ENCODE results near the gene VPS35.

The VPS35 gene

GRCh38 chr16:46717692-46718091 lies 28.7 kb upstream of the VPS35 start:
- DNase-seq: no peak
- TF ChIP-seq, protein P1, sequence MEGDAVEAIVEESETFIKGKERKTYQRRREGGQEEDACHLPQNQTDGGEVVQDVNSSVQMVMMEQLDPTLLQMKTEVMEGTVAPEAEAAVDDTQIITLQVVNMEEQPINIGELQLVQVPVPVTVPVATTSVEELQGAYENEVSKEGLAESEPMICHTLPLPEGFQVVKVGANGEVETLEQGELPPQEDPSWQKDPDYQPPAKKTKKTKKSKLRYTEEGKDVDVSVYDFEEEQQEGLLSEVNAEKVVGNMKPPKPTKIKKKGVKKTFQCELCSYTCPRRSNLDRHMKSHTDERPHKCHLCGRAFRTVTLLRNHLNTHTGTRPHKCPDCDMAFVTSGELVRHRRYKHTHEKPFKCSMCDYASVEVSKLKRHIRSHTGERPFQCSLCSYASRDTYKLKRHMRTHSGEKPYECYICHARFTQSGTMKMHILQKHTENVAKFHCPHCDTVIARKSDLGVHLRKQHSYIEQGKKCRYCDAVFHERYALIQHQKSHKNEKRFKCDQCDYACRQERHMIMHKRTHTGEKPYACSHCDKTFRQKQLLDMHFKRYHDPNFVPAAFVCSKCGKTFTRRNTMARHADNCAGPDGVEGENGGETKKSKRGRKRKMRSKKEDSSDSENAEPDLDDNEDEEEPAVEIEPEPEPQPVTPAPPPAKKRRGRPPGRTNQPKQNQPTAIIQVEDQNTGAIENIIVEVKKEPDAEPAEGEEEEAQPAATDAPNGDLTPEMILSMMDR (IDR thresholded peaks at IDR 0.05): no peak
- Histone ChIP-seq H3K9me3 (no peaks in the 10 kb centered on the region), H3K4me1 (no peaks in the 10 kb centered on the region), H3K27ac (no peak overlapping the region), H3K27me3 (no peaks in the 10 kb centered on the region), H3K36me3 (no peaks in the 10 kb centered on the region), H3K4me3 (no peak overlapping the region)
- intact Hi-C loops (cut with DNase I; ENCODE audit: low total_unique reads): no loop called here

DNA sequence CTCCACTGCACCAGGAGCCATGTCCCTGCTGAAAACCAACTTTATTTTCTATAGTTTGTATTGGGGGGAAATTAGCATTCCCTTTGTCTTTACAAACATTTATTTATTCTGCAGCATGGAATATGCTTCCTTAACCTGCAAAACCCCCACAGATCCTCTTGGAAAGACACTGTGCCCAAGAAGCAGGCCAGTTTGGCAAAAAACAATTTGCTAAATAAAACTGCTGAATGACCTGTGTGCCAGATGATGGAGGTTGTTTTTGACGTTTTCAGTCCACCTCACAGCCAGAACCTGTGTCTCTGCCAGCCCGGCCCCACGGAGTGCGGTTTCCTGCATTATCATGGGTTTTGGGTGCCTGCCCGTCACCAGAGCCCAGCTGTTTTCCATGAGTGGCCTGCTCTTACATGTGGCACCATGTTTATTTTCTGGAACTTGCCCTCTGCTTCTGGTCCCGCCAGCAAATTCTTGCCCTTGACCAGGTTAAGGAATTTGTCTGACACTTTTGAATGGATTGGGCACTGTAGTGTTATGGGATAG lies 26.9 kb upstream of the VPS35 start:
- DNase-seq: no peak

DNA sequence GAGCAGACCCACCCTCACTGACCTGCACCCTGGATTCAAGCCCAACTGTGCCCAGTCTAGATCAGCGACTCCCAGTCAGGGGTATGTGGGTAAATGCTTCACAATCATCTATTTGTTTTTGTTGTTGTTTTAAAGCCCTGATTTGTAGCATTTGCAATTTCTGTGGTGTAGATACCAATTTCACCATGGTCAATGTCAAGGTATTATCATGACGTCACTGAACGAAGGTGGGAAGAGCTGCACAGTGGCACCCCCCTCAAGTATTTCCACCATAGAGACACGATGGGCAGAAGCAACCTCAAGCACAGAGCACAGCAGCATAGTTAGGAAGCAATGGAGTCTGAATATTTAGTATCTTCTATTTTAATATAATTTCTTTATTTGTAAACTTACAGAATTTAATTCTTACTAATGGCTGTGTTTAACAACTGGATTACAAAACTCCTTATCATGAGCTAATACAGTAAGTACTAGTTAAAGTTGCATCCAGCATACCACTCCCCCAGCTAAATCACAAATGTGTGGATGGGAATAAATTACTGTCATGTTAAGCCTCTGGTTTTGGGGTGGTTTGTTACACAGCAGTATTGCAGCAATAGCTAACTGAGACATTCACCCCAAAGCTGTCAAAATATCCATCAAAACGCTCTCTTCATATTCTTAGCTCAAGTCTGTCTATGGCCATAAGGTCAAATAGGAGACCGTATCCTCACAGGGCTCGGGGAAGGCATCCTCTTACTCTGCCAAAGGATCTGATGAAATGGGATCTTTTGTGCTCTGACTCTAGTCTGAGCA lies 26.0 kb upstream of the VPS35 start:
- H3K4me1 ChIP-seq: no peaks in the 10 kb centered on the region
- no peaks in the 10 kb centered on the region for H3K36me3 ChIP-seq
- H3K4me3 ChIP-seq: no peak overlapping the region
- TF ChIP-seq, protein P1 (IDR thresholded peaks at IDR 0.05): no peak
- no peak for DNase-seq
- no peak overlapping the region for H3K27ac ChIP-seq
- H3K27me3 ChIP-seq: no peaks in the 10 kb centered on the region
- no peaks in the 10 kb centered on the region for H3K9me3 ChIP-seq
- intact Hi-C loops (cut with DNase I; ENCODE audit: low total_unique reads): no loop called here

More for the DNA sequence above, 26.9 kb upstream of the VPS35 start:
- TF ChIP-seq, protein P1 (IDR thresholded peaks at IDR 0.05): no peak
- intact Hi-C loops (cut with DNase I; ENCODE audit: low total_unique reads): no loop called here
- no peaks in the 10 kb centered on the region for H3K27me3 ChIP-seq
- no peak overlapping the region for H3K27ac ChIP-seq
- H3K36me3 ChIP-seq: no peaks in the 10 kb centered on the region
- H3K4me3 ChIP-seq: no peak overlapping the region
- no peaks in the 10 kb centered on the region for H3K4me1 ChIP-seq
- H3K9me3 ChIP-seq: no peaks in the 10 kb centered on the region

- TF ChIP-seq, protein P1 (IDR thresholded peaks at IDR 0.05): no peak
- no peaks in the 10 kb centered on the region for H3K36me3 ChIP-seq
- no peak overlapping the region for H3K27ac ChIP-seq
- H3K9me3 ChIP-seq: no peaks in the 10 kb centered on the region
- DNase-seq: no peak
- no peaks in the 10 kb centered on the region for H3K27me3 ChIP-seq
- H3K4me3 ChIP-seq: no peak overlapping the region
- H3K4me1 ChIP-seq: no peaks in the 10 kb centered on the region
- intact Hi-C loops (cut with DNase I; ENCODE audit: low total_unique reads): no loop called here
These were observed 24.7 kb upstream of the VPS35 start for GRCh38 chr16:46713634-46714033.

- Histone ChIP-seq H3K9me3 (no peaks in the 10 kb centered on the region), H3K4me3 (no peak overlapping the region), H3K27me3 (no peaks in the 10 kb centered on the region), H3K27ac (no peak overlapping the region), H3K36me3 (no peaks in the 10 kb centered on the region), H3K4me1 (no peaks in the 10 kb centered on the region)
- TF ChIP-seq, protein P1 (IDR thresholded peaks at IDR 0.05): no peak
- no peak for DNase-seq
- intact Hi-C loops (cut with DNase I; ENCODE audit: low total_unique reads): no loop called here
These were observed 23.9 kb upstream of the VPS35 start for GRCh38 chr16:46712911-46713310.

Data from tibial artery (tissue), 4 donors.